ENCODE data around the gene BEX4. TPM values are rescaled to one million over a fixed set of nuclear protein-coding genes. Genes with fewer than 3 reads are reported as not detected.

Gene BEX4
- total RNA-seq, 1 donor from 2014 or later = 85.0 TPM

- peak overlapping the region; percentile 99 for H3K27ac Mint-ChIP-seq (ENCODE audit: unreplicated experiment)
- no peaks in the 10 kb centered on the region for H3K9me3 Mint-ChIP-seq (ENCODE audit: unreplicated experiment)
- peaks cover 3% of the 10 kb centered on the region for H3K27me3 Mint-ChIP-seq (ENCODE audit: unreplicated experiment)
- H3K4me3 Mint-ChIP-seq (ENCODE audit: unreplicated experiment) = peak overlapping the region; percentile 98
- peaks cover 5% of the 10 kb centered on the region for H3K36me3 Mint-ChIP-seq (ENCODE audit: low read depth, unreplicated experiment)
- peak; percentile 56 for DNase-seq (ENCODE audit: low spot score)
- no peak for TF ChIP-seq CTCF (IDR thresholded peaks at IDR 0.05; ENCODE audit: unreplicated experiment)
- H3K4me1 Mint-ChIP-seq (ENCODE audit: unreplicated experiment) = peaks cover 15% of the 10 kb centered on the region
These were observed 39.4 kb downstream of the BEX4 start for GRCh38 chrX:103254171-103254824.

- Mint-ChIP-seq H3K36me3 (ENCODE audit: low read depth, unreplicated experiment) (peaks cover 5% of the 10 kb centered on the region), H3K27me3 (ENCODE audit: unreplicated experiment) (peaks cover 3% of the 10 kb centered on the region), H3K4me3 (ENCODE audit: unreplicated experiment) (peak within 1 kb of the TSS; percentile 98), H3K9me3 (ENCODE audit: unreplicated experiment) (no peaks in the 10 kb centered on the region), H3K4me1 (ENCODE audit: unreplicated experiment) (peaks cover 15% of the 10 kb centered on the region), H3K27ac (ENCODE audit: unreplicated experiment) (peak within 1 kb of the TSS; percentile 99)
- no peak for TF ChIP-seq CTCF (IDR thresholded peaks at IDR 0.05; ENCODE audit: unreplicated experiment)
- DNase-seq (ENCODE audit: low spot score) = peak; percentile 49
These were observed 40.1 kb downstream of the BEX4 start, which contains the start of gene TCEAL8 for GRCh38 chrX:103254921-103255493. Gene TCEAL8 (minus strand): TSS chrX:103255155. CDS start chrX:103253979, 1,176 bp downstream.

- Mint-ChIP-seq H3K27me3 (ENCODE audit: unreplicated experiment) (peaks cover 3% of the 10 kb centered on the region), H3K27ac (ENCODE audit: unreplicated experiment) (no peak overlapping the region), H3K4me1 (ENCODE audit: unreplicated experiment) (peaks cover 15% of the 10 kb centered on the region), H3K36me3 (ENCODE audit: low read depth, unreplicated experiment) (peaks cover 5% of the 10 kb centered on the region), H3K9me3 (ENCODE audit: unreplicated experiment) (no peaks in the 10 kb centered on the region), H3K4me3 (ENCODE audit: unreplicated experiment) (no peak overlapping the region)
- no peak for DNase-seq (ENCODE audit: low spot score)
- TF ChIP-seq CTCF (IDR thresholded peaks at IDR 0.05; ENCODE audit: unreplicated experiment) = no peak
These were observed 41.7 kb downstream of the BEX4 start for GRCh38 chrX:103256651-103257050.

- no peak for TF ChIP-seq CTCF (IDR thresholded peaks at IDR 0.05; ENCODE audit: unreplicated experiment)
- Mint-ChIP-seq H3K27me3 (ENCODE audit: unreplicated experiment) (peaks cover 3% of the 10 kb centered on the region), H3K27ac (ENCODE audit: unreplicated experiment) (peak overlapping the region; percentile 43), H3K4me1 (ENCODE audit: unreplicated experiment) (peaks cover 15% of the 10 kb centered on the region), H3K36me3 (ENCODE audit: low read depth, unreplicated experiment) (peaks cover 5% of the 10 kb centered on the region), H3K9me3 (ENCODE audit: unreplicated experiment) (no peaks in the 10 kb centered on the region), H3K4me3 (ENCODE audit: unreplicated experiment) (no peak overlapping the region)
- no peak for DNase-seq (ENCODE audit: low spot score)
These were observed 43.4 kb downstream of the BEX4 start for GRCh38 chrX:103258275-103258674.

Other genes starting within 250 kb of the BEX4 start
- gene BEX1, start 150.9 kb upstream of the BEX4 start, total RNA-seq (ENCODE audit: unreplicated experiment) = 60.3 TPM
- gene NXF3, start 122.0 kb upstream of the BEX4 start, total RNA-seq (ENCODE audit: unreplicated experiment) = 1.3 TPM
- 81.2 TPM for gene TCEAL8, start 40.0 kb downstream of the BEX4 start, total RNA-seq (ENCODE audit: unreplicated experiment)
- gene TCEAL5, start 61.6 kb downstream of the BEX4 start, total RNA-seq (ENCODE audit: unreplicated experiment) = 3.0 TPM
- gene BEX2, start 95.9 kb downstream of the BEX4 start, total RNA-seq (ENCODE audit: unreplicated experiment) = 50.4 TPM
- 23.7 TPM for gene TCEAL7, start 115.1 kb downstream of the BEX4 start, total RNA-seq (ENCODE audit: unreplicated experiment)
- gene TCEAL9, start 141.4 kb downstream of the BEX4 start, total RNA-seq (ENCODE audit: unreplicated experiment) = 126 TPM
- gene BEX3, start 161.4 kb downstream of the BEX4 start, total RNA-seq (ENCODE audit: unreplicated experiment) = 313 TPM